H1 (cell line): ENCODE results near the gene MICU1. TPM values are rescaled to one million over a fixed set of nuclear protein-coding genes. Genes with fewer than 3 reads are reported as not detected.

Experiments used
- CTBP2 ChIP-seq: IDR thresholded peaks from 2 replicates; pipeline ENCODE4 v1.7.0; 2011; ENCODE audit warnings: borderline replicate concordance, mild to moderate bottlenecking, moderate library complexity, mixed read lengths, low read length; ENCODE audit not compliant: insufficient read depth, insufficient read length
- PHF8 ChIP-seq: fragments of 200-600 bp; sonication (generic); conservative IDR thresholded peaks from 2 replicates; pipeline ENCODE4 v1.7.1; 2012; ENCODE audit warnings: low read depth, mild to moderate bottlenecking, inconsistent platforms, low read length, moderate library complexity
- polyA plus RNA-seq, 7 experiments: library from polyadenylated mRNA; depleted of rRNA in 3 of 7; stranded (reverse) in 5 of 7; unstranded in 2 of 7; fragments of >200 nt in 5 of 7; fragments of 200-250 nt in 2 of 7; gene quantifications; 1 replicate in 5 of 7; 2 replicates in 1 of 7; 4 replicates in 1 of 7; pipeline versions ENCODE4 v1.2.1 to v1.2.3, GENCODE V29; 2011 to 2013; ENCODE audit warnings: missing spikeins in 2 of 7, mixed read lengths in 2 of 7
- total RNA-seq: library from RNA; stranded (reverse); fragmentation: NEBNext Ultra II Directional; extraction: Animal tissue kit (Norgen Biotek cat#: 25700); gene quantifications from 2 replicates; pipeline ENCODE4 v1.2.1, GENCODE V29; 2021
- TF ChIP-seq, protein P1 (sequence below): fragments of 300-600 bp; sonication (generic); IDR thresholded peaks from 2 replicates; pipeline ENCODE4 v1.7.1; 2012; ENCODE audit warnings: low read length, moderate library complexity, mild to moderate bottlenecking, inconsistent platforms; ENCODE audit not compliant: insufficient replicate concordance

Gene MICU1
- total and polyA plus RNA-seq, 2 of the 8 experiments (the other 6 are each of a cell fraction or from before 2014, with no cell fraction given) = 18.0 to 36.7 TPM

- TF ChIP-seq, protein P1, sequence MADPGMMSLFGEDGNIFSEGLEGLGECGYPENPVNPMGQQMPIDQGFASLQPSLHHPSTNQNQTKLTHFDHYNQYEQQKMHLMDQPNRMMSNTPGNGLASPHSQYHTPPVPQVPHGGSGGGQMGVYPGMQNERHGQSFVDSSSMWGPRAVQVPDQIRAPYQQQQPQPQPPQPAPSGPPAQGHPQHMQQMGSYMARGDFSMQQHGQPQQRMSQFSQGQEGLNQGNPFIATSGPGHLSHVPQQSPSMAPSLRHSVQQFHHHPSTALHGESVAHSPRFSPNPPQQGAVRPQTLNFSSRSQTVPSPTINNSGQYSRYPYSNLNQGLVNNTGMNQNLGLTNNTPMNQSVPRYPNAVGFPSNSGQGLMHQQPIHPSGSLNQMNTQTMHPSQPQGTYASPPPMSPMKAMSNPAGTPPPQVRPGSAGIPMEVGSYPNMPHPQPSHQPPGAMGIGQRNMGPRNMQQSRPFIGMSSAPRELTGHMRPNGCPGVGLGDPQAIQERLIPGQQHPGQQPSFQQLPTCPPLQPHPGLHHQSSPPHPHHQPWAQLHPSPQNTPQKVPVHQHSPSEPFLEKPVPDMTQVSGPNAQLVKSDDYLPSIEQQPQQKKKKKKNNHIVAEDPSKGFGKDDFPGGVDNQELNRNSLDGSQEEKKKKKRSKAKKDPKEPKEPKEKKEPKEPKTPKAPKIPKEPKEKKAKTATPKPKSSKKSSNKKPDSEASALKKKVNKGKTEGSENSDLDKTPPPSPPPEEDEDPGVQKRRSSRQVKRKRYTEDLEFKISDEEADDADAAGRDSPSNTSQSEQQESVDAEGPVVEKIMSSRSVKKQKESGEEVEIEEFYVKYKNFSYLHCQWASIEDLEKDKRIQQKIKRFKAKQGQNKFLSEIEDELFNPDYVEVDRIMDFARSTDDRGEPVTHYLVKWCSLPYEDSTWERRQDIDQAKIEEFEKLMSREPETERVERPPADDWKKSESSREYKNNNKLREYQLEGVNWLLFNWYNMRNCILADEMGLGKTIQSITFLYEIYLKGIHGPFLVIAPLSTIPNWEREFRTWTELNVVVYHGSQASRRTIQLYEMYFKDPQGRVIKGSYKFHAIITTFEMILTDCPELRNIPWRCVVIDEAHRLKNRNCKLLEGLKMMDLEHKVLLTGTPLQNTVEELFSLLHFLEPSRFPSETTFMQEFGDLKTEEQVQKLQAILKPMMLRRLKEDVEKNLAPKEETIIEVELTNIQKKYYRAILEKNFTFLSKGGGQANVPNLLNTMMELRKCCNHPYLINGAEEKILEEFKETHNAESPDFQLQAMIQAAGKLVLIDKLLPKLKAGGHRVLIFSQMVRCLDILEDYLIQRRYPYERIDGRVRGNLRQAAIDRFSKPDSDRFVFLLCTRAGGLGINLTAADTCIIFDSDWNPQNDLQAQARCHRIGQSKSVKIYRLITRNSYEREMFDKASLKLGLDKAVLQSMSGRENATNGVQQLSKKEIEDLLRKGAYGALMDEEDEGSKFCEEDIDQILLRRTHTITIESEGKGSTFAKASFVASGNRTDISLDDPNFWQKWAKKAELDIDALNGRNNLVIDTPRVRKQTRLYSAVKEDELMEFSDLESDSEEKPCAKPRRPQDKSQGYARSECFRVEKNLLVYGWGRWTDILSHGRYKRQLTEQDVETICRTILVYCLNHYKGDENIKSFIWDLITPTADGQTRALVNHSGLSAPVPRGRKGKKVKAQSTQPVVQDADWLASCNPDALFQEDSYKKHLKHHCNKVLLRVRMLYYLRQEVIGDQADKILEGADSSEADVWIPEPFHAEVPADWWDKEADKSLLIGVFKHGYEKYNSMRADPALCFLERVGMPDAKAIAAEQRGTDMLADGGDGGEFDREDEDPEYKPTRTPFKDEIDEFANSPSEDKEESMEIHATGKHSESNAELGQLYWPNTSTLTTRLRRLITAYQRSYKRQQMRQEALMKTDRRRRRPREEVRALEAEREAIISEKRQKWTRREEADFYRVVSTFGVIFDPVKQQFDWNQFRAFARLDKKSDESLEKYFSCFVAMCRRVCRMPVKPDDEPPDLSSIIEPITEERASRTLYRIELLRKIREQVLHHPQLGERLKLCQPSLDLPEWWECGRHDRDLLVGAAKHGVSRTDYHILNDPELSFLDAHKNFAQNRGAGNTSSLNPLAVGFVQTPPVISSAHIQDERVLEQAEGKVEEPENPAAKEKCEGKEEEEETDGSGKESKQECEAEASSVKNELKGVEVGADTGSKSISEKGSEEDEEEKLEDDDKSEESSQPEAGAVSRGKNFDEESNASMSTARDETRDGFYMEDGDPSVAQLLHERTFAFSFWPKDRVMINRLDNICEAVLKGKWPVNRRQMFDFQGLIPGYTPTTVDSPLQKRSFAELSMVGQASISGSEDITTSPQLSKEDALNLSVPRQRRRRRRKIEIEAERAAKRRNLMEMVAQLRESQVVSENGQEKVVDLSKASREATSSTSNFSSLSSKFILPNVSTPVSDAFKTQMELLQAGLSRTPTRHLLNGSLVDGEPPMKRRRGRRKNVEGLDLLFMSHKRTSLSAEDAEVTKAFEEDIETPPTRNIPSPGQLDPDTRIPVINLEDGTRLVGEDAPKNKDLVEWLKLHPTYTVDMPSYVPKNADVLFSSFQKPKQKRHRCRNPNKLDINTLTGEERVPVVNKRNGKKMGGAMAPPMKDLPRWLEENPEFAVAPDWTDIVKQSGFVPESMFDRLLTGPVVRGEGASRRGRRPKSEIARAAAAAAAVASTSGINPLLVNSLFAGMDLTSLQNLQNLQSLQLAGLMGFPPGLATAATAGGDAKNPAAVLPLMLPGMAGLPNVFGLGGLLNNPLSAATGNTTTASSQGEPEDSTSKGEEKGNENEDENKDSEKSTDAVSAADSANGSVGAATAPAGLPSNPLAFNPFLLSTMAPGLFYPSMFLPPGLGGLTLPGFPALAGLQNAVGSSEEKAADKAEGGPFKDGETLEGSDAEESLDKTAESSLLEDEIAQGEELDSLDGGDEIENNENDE = no peak
- TF ChIP-seq PHF8 = no peak
- TF ChIP-seq CTBP2 = peak; percentile 49
Observed at GRCh38 chr10:72328045-72328828, 297.6 kb downstream of the MICU1 start (continued).
